MM.1S (cell line): Measurements from ENCODE around the gene TRIM3.

Source experiments
- CTCF ChIP-seq: fragments of 300-600 bp; sonication (generic); IDR thresholded peaks from 2 replicates; pipeline ENCODE4 v1.5.1; 2016; ENCODE audit warnings: antibody characterized with exemption, low read length, mixed read lengths
- EZH2 ChIP-seq: fragments of 300-600 bp; sonication (generic); optimal IDR thresholded peaks from 2 replicates; pipeline ENCODE3; 2017; ENCODE audit warnings: low read depth, mild to moderate bottlenecking, antibody characterized with exemption, low read length, mixed read lengths
- EZH2phosphoT487 ChIP-seq: fragments of 300-600 bp; sonication (generic); IDR thresholded peaks from 2 replicates; pipeline ENCODE4 v1.6.1; 2018; ENCODE audit warnings: antibody characterized with exemption, low read length

GRCh38 chr11:6400431-6401345, 73.1 kb downstream of the TRIM3 start:
- TF ChIP-seq CTCF (no peak), EZH2phosphoT487 (no peak), EZH2 (no peak)
